ENCODE measurements around the gene SBF2. TPM values are rescaled to one million over a fixed set of nuclear protein-coding genes. Genes with fewer than 3 reads are reported as not detected.

SBF2 gene
- total RNA-seq, 1 experiment from 2014 or later, result 30.2 TPM

DNA sequence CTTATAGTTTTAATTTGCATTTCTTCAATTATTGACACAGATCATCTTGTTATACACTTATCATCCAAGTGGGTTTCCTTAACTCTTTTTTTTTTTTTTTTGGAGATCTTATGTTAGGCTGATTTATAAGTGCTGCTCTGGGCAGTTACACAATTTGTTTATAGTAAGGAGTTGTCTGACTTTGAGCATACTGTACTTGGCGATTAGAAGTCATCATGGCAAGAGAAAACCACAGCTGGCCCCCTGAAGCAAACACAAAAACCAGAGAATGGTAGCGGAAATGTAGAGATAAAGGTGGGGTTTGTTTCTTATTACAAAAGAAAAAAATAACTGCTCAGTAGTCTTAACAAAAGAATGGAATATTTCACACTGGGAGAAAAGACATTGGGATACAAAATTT, 337.5 kb downstream of the SBF2 start:
- no peak for DNase-seq
- Histone ChIP-seq H3K27me3 (ENCODE audit: insufficient read depth, low read length) (no peaks in the 10 kb centered on the region), H4K20me1 (ENCODE audit: control insufficient read depth, insufficient read depth, insufficient read length) (no peaks in the 10 kb centered on the region), H2BK120ac (ENCODE audit: low read depth, low read length, poor library complexity, severe bottlenecking) (no peak overlapping the region), H3K18ac (ENCODE audit: insufficient read length, low read depth, low read length) (no peak overlapping the region), H4K5ac (ENCODE audit: insufficient read length, low read depth, low read length) (no peak overlapping the region), H2BK15ac (ENCODE audit: low read depth, low read length) (no peak overlapping the region), H3K79me2 (ENCODE audit: insufficient read depth, low read length) (no peaks in the 10 kb centered on the region), H3K9ac (ENCODE audit: extremely low read depth, insufficient read length, low read length) (no peak overlapping the region), H2AK5ac (ENCODE audit: insufficient read length, low read length) (no peak overlapping the region), H3K56ac (ENCODE audit: insufficient read length, low read depth, low read length) (no peak overlapping the region), H4K91ac (ENCODE audit: insufficient read length, low read depth, low read length) (no peak overlapping the region), H2BK12ac (ENCODE audit: insufficient read length, low read depth, low read length) (no peak overlapping the region), H3K14ac (ENCODE audit: insufficient read depth, low read length) (no peak overlapping the region), H3K4me2 (ENCODE audit: insufficient read depth, insufficient read length, low read length) (no peak overlapping the region), H4K8ac (replicated peaks; ENCODE audit: insufficient read length, low read depth, low read length) (no peak overlapping the region), H3T11ph (ENCODE audit: low read length) (no peak overlapping the region), H2BK20ac (ENCODE audit: low read depth, low read length, poor library complexity, severe bottlenecking) (no peak overlapping the region), H2BK5ac (ENCODE audit: insufficient read length, low read length) (no peak overlapping the region), H2AFZ (ENCODE audit: low read length) (no peak overlapping the region), H3K23me2 (ENCODE audit: insufficient read length, low read depth, low read length, poor library complexity, severe bottlenecking) (no peaks in the 10 kb centered on the region), H3K4ac (ENCODE audit: low read depth, low read length) (no peak overlapping the region), H3K27ac (ENCODE audit: insufficient read length, low read depth, low read length) (no peak overlapping the region), H3K23ac (ENCODE audit: insufficient read length, low read depth, low read length) (no peak overlapping the region), H3K9me3 (ENCODE audit: control insufficient read depth, low read depth, low read length) (no peaks in the 10 kb centered on the region), H3K79me1 (ENCODE audit: insufficient read depth, low read depth, low read length, poor library complexity, severe bottlenecking) (no peaks in the 10 kb centered on the region), H3K4me1 (ENCODE audit: insufficient read depth, low read length) (no peaks in the 10 kb centered on the region)
- Mint-ChIP-seq H3K27me3 (ENCODE audit: low read depth) (no peaks in the 10 kb centered on the region), H3K4me3 (no peak overlapping the region), H3K9me3 (no peaks in the 10 kb centered on the region), H3K27ac (no peak overlapping the region; a peak in 2 of 7 replicates), H3K4me1 (peaks cover 12 to 19% of the 10 kb centered on the region in 2 experiments), H3K36me3 (ENCODE audit: insufficient read depth in 1 of 3, low read depth in 3 of 3) (peaks cover 14 to 18% (median 15%) of the 10 kb centered on the region in 3 experiments; a peak in 6 of 7 replicates)
- no CpG with 5 or more reads among the region's 2 CpGs for WGBS (ENCODE audit: extremely low coverage, insufficient read length, low lambda C conversion rate)
- TF ChIP-seq, protein P1, sequence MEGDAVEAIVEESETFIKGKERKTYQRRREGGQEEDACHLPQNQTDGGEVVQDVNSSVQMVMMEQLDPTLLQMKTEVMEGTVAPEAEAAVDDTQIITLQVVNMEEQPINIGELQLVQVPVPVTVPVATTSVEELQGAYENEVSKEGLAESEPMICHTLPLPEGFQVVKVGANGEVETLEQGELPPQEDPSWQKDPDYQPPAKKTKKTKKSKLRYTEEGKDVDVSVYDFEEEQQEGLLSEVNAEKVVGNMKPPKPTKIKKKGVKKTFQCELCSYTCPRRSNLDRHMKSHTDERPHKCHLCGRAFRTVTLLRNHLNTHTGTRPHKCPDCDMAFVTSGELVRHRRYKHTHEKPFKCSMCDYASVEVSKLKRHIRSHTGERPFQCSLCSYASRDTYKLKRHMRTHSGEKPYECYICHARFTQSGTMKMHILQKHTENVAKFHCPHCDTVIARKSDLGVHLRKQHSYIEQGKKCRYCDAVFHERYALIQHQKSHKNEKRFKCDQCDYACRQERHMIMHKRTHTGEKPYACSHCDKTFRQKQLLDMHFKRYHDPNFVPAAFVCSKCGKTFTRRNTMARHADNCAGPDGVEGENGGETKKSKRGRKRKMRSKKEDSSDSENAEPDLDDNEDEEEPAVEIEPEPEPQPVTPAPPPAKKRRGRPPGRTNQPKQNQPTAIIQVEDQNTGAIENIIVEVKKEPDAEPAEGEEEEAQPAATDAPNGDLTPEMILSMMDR (conservative IDR thresholded peaks at IDR 0.05), result no peak

Data from H9 (cell line).